AG09319 (cell line): ENCODE measurements around the gene MAN2A2.

Experiments
- DNase-seq: peaks from one replicate; pipeline ENCODE4 v3.0.0-alpha.2; 2010; ENCODE audit warnings: low read depth; ENCODE audit errors: extremely low read depth
- CTCF ChIP-seq: IDR thresholded peaks from 2 replicates; pipeline ENCODE4 v1.5.1; 2011; ENCODE audit warnings: low read depth, mild to moderate bottlenecking, inconsistent platforms, low read length, moderate library complexity

Gene MAN2A2

GRCh38 chr15:90970274-90970673, 67.2 kb downstream of the MAN2A2 start:
- DNase-seq: no peak
- no peak for TF ChIP-seq CTCF

GRCh38 chr15:90972133-90972532, 69.0 kb downstream of the MAN2A2 start:
- no peak for DNase-seq
- no peak for TF ChIP-seq CTCF
